ENCODE measurements around the gene RBM27.

- TF ChIP-seq CTCF (IDR thresholded peaks at IDR 0.05) (no peak), EP300 (IDR thresholded peaks at IDR 0.05) (no peak), POLR2A (IDR thresholded peaks at IDR 0.05) (no peak)
Measured at GRCh38 chr5:146165903-146166302, 37.5 kb upstream of the RBM27 start.
